Nephron (organoid): ENCODE results near the gene PRPF38A.
A peak's percentile ranks its signal among the peaks of the same experiment; 100 is the strongest.
"Not testable (repeated sequence)": the region's sequence is repeated elsewhere in the genome, so short reads cannot be mapped to it uniquely, and the experiment has no call there.

ENCODE experiments used
- H3K27ac Mint-ChIP-seq, 3 experiments: 2 replicates each; pipeline ENCODE4 v1.8.0; 2020; ENCODE audit warnings: mixed read lengths in 3 of 3, mild to moderate bottlenecking in 2 of 3, moderate library complexity in 1 of 3
- H3K27me3 Mint-ChIP-seq: 2 replicates; pipeline ENCODE4 v1.8.0; 2021; ENCODE audit warnings: low read depth, mild to moderate bottlenecking, moderate library complexity, mixed read lengths
- H3K36me3 Mint-ChIP-seq: 2 replicates; pipeline ENCODE4 v1.8.0; 2020; ENCODE audit warnings: low read depth, mixed read lengths
- H3K4me1 Mint-ChIP-seq: 2 replicates; pipeline ENCODE4 v1.8.0; 2020; ENCODE audit warnings: mixed read lengths
- H3K4me3 Mint-ChIP-seq, 3 experiments: 2 replicates each; pipeline ENCODE4 v1.8.0; 2020; ENCODE audit warnings: mild to moderate bottlenecking in 3 of 3, mixed read lengths in 3 of 3, moderate library complexity in 2 of 3
- H3K9me3 Mint-ChIP-seq: 2 replicates; pipeline ENCODE4 v1.8.0; 2020; ENCODE audit warnings: mixed read lengths
- CTCF ChIP-seq, 3 experiments: fragments of 200-600 bp; sonication (generic); IDR thresholded peaks; one replicate each; pipeline ENCODE4 v1.5.0; 2021; ENCODE audit warnings: antibody characterized with exemption in 3 of 3; ENCODE audit not compliant: unreplicated experiment in 3 of 3

The PRPF38A gene

GRCh38 chr1:52365746-52366516 is 38.5 kb upstream of the PRPF38A start, which contains the start of gene CC2D1B:
Gene CC2D1B, minus strand, starts transcription at chr1:52366205. Its CDS starts 1,585 bp downstream, at chr1:52364620.
- Mint-ChIP-seq H3K27me3 (peaks cover 12% of the 10 kb centered on the region), H3K36me3 (peaks cover 18% of the 10 kb centered on the region), H3K27ac (peak within 1 kb of the TSS; percentile 83 to 98 (median 96)), H3K4me3 (peak within 1 kb of the TSS; percentile 97), H3K4me1 (peaks cover 22% of the 10 kb centered on the region), H3K9me3 (no peaks in the 10 kb centered on the region)
- peak in 2 of 3 experiments; percentile 11 to 18 for TF ChIP-seq CTCF (IDR thresholded peaks at IDR 0.05; ENCODE audit: unreplicated experiment in 3 of 3)

GRCh38 chr1:52366517-52366827 is 37.9 kb upstream of the PRPF38A start:
- Mint-ChIP-seq H3K27me3 (peaks cover 12% of the 10 kb centered on the region), H3K9me3 (no peaks in the 10 kb centered on the region), H3K4me1 (peaks cover 22% of the 10 kb centered on the region), H3K4me3 (peak overlapping the region; percentile 97), H3K27ac (peak overlapping the region in 2 of 3 experiments; percentile 72 to 81), H3K36me3 (peaks cover 13% of the 10 kb centered on the region)
- no peak for TF ChIP-seq CTCF (IDR thresholded peaks at IDR 0.05; ENCODE audit: unreplicated experiment in 3 of 3)

GRCh38 chr1:52367272-52367671 is 37.1 kb upstream of the PRPF38A start:
- TF ChIP-seq CTCF (IDR thresholded peaks at IDR 0.05; ENCODE audit: unreplicated experiment in 3 of 3), result no peak
- Mint-ChIP-seq H3K27ac (peak overlapping the region in 1 of 3 experiments; percentile 67), H3K27me3 (peaks cover 12% of the 10 kb centered on the region), H3K4me3 (peak overlapping the region; percentile 97), H3K36me3 (peaks cover 5% of the 10 kb centered on the region), H3K4me1 (peaks cover 22% of the 10 kb centered on the region), H3K9me3 (no peaks in the 10 kb centered on the region)

GRCh38 chr1:52368383-52369172 is 35.8 kb upstream of the PRPF38A start:
- H3K27me3 Mint-ChIP-seq, result peaks cover 12% of the 10 kb centered on the region

GRCh38 chr1:52369851-52370250 is 34.6 kb upstream of the PRPF38A start:
- not testable (repeated sequence) for H3K9me3 Mint-ChIP-seq, H3K27ac Mint-ChIP-seq, H3K4me3 Mint-ChIP-seq
- H3K4me1 Mint-ChIP-seq, result peaks cover 16% of the 10 kb centered on the region
- H3K36me3 Mint-ChIP-seq, result peaks cover 11% of the 10 kb centered on the region
- peaks cover 12% of the 10 kb centered on the region for H3K27me3 Mint-ChIP-seq

More at GRCh38 chr1:52368383-52369172, 35.8 kb upstream of the PRPF38A start:
- peak overlapping the region; percentile 77 to 84 (median 80) for H3K4me3 Mint-ChIP-seq
- H3K9me3 Mint-ChIP-seq, result no peaks in the 10 kb centered on the region
- no peak for TF ChIP-seq CTCF (IDR thresholded peaks at IDR 0.05; ENCODE audit: unreplicated experiment in 3 of 3)
- peaks cover 22% of the 10 kb centered on the region for H3K4me1 Mint-ChIP-seq
- H3K27ac Mint-ChIP-seq, result peak overlapping the region in 2 of 3 experiments; percentile 69 to 78
- peaks cover 3% of the 10 kb centered on the region for H3K36me3 Mint-ChIP-seq

- Mint-ChIP-seq H3K9me3 (no peaks in the 10 kb centered on the region), H3K4me1 (no peaks in the 10 kb centered on the region), H3K36me3 (peaks cover 37% of the 10 kb centered on the region), H3K4me3 (no peak overlapping the region), H3K27me3 (no peaks in the 10 kb centered on the region), H3K27ac (no peak overlapping the region)
- TF ChIP-seq CTCF (IDR thresholded peaks at IDR 0.05; ENCODE audit: unreplicated experiment in 3 of 3), result no peak
Observed at GRCh38 chr1:52385376-52385775, 19.0 kb upstream of the PRPF38A start.
